ENCODE data around the gene GRK3.

- TF ChIP-seq GATA2 (IDR thresholded peaks at IDR 0.05; ENCODE audit: low read depth, low read length) (no peak), GATA3 (IDR thresholded peaks at IDR 0.05; ENCODE audit: low read depth, low read length) (no peak)
Observed at GRCh38 chr22:25760294-25760693, 195.8 kb downstream of the GRK3 start.

Data from SH-SY5Y (cell line).